SU-DHL-6 (cell line): ENCODE measurements around the gene CNKSR3.
"Not testable (repeated sequence)": the region's sequence is repeated elsewhere in the genome, so short reads cannot be mapped to it uniquely, and the experiment has no call there.

Experiments used
- H2AFZ ChIP-seq: fragments of 200-600 bp; sonication (generic); 2 replicates; pipeline ENCODE4 v1.6.1; 2014; ENCODE audit warnings: low read depth, mild to moderate bottlenecking, moderate library complexity, mixed read lengths, antibody characterized with exemption, low read length; ENCODE audit not compliant: severe bottlenecking
- H3F3A ChIP-seq: fragments of 200-600 bp; shearing (Covaris generic); 2 replicates; pipeline ENCODE4 v1.6.0; 2016; ENCODE audit warnings: antibody characterized with exemption, mild to moderate bottlenecking; ENCODE audit not compliant: insufficient read depth
- H3K27ac ChIP-seq: fragments of 200-600 bp; sonication (generic); 2 replicates; pipeline ENCODE4 v1.5.1; 2016; ENCODE audit warnings: low read depth, mild to moderate bottlenecking, low read length, moderate library complexity, mixed read lengths
- H3K27me3 ChIP-seq: fragments of 200-600 bp; sonication (generic), shearing (Covaris generic); 2 replicates; pipeline ENCODE4 v1.6.0; 2014; ENCODE audit warnings: mild to moderate bottlenecking, low read length
- H3K36me3 ChIP-seq: fragments of 200-600 bp; sonication (generic); 2 replicates; pipeline ENCODE4 v1.6.1; 2014; ENCODE audit warnings: mild to moderate bottlenecking, low read length, mixed read lengths
- H3K4me2 ChIP-seq: fragments of 300-600, 200-600 bp; shearing (Covaris generic), sonication (generic); 2 replicates; pipeline ENCODE4 v1.6.0; 2014; ENCODE audit warnings: low read length, low read depth, mild to moderate bottlenecking; ENCODE audit not compliant: poor library complexity, severe bottlenecking
- H3K4me3 ChIP-seq: fragments of 200-600 bp; sonication (generic); 2 replicates; pipeline ENCODE4 v1.5.1; 2014; ENCODE audit warnings: antibody characterized with exemption, low read length, mild to moderate bottlenecking, mixed read lengths; ENCODE audit not compliant: insufficient read depth, poor library complexity, severe bottlenecking
- H3K79me2 ChIP-seq: fragments of 200-600 bp; sonication (generic); 2 replicates; pipeline ENCODE4 v1.6.1; 2014; ENCODE audit warnings: mild to moderate bottlenecking, low read length, moderate library complexity; ENCODE audit not compliant: insufficient read depth
- H3K9ac ChIP-seq: fragments of 200-600 bp; sonication (generic); 2 replicates; pipeline ENCODE4 v1.7.0; 2014; ENCODE audit warnings: mild to moderate bottlenecking, low read length
- H3K9me2 ChIP-seq: fragments of 200-600 bp; sonication (generic); replicated peaks from 2 replicates; pipeline ENCODE4 v1.6.1; 2014; ENCODE audit warnings: low read length; ENCODE audit not compliant: insufficient read depth
- H3K9me3 ChIP-seq: fragments of 200-600 bp; sonication (generic); 2 replicates; pipeline ENCODE4 v1.6.1; 2014; ENCODE audit warnings: low read length, mixed read lengths; ENCODE audit not compliant: insufficient read depth
- H4K20me1 ChIP-seq: fragments of 200-600 bp; sonication (generic); 2 replicates; pipeline ENCODE4 v1.6.1; 2014; ENCODE audit warnings: low read depth, mild to moderate bottlenecking, antibody characterized with exemption, low read length, moderate library complexity, mixed read lengths
- EZH2phosphoT487 ChIP-seq: fragments of 200-600 bp; sonication (generic), shearing (Covaris generic); conservative IDR thresholded peaks from 2 replicates; pipeline ENCODE4 v1.6.1; 2018; ENCODE audit warnings: mild to moderate bottlenecking, antibody characterized with exemption, low read length, moderate library complexity, mixed read lengths
- TF ChIP-seq, protein P1 (sequence below): fragments of 200-600 bp; sonication (generic); IDR thresholded peaks from one replicate; pipeline ENCODE4 v1.5.1; 2017; ENCODE audit warnings: antibody characterized with exemption, mild to moderate bottlenecking, low read length, moderate library complexity; ENCODE audit not compliant: insufficient read depth, poor library complexity, severe bottlenecking

The CNKSR3 gene

DNA sequence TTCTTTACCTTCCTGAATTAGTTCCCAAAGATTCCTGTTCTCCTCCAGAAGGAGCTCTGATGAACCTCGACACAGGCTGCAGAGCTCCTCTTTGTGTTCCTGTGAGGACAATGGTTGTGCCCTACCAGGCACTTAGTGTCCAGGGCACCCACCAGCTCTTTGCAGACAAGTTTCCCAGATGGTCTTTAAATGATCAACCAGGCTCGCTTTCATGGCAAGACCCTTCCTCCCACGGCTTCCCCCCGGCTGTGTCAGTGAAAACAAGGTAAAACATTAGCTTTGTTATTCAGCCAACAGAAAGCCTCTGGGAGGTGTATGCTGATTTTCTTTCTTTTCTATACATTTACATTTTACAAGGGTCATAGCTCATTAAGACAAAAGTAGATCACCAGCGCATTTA, 32.3 kb upstream of the CNKSR3 start:
- H3K4me3 ChIP-seq, result no peak overlapping the region
- H3F3A ChIP-seq, result no peaks in the 10 kb centered on the region
- no peaks in the 10 kb centered on the region for H4K20me1 ChIP-seq
- H3K9me3 ChIP-seq, result no peaks in the 10 kb centered on the region
- H2AFZ ChIP-seq, result no peak overlapping the region
- H3K4me2 ChIP-seq, result no peak overlapping the region
- H3K9ac ChIP-seq, result no peak overlapping the region
- H3K9me2 ChIP-seq, result no peaks in the 10 kb centered on the region
- no peaks in the 10 kb centered on the region for H3K27me3 ChIP-seq
- no peaks in the 10 kb centered on the region for H3K36me3 ChIP-seq
- TF ChIP-seq EZH2phosphoT487, result no peak
- TF ChIP-seq, protein P1, sequence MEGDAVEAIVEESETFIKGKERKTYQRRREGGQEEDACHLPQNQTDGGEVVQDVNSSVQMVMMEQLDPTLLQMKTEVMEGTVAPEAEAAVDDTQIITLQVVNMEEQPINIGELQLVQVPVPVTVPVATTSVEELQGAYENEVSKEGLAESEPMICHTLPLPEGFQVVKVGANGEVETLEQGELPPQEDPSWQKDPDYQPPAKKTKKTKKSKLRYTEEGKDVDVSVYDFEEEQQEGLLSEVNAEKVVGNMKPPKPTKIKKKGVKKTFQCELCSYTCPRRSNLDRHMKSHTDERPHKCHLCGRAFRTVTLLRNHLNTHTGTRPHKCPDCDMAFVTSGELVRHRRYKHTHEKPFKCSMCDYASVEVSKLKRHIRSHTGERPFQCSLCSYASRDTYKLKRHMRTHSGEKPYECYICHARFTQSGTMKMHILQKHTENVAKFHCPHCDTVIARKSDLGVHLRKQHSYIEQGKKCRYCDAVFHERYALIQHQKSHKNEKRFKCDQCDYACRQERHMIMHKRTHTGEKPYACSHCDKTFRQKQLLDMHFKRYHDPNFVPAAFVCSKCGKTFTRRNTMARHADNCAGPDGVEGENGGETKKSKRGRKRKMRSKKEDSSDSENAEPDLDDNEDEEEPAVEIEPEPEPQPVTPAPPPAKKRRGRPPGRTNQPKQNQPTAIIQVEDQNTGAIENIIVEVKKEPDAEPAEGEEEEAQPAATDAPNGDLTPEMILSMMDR, result no peak
- no peaks in the 10 kb centered on the region for H3K79me2 ChIP-seq
- H3K27ac ChIP-seq, result no peak overlapping the region

DNA sequence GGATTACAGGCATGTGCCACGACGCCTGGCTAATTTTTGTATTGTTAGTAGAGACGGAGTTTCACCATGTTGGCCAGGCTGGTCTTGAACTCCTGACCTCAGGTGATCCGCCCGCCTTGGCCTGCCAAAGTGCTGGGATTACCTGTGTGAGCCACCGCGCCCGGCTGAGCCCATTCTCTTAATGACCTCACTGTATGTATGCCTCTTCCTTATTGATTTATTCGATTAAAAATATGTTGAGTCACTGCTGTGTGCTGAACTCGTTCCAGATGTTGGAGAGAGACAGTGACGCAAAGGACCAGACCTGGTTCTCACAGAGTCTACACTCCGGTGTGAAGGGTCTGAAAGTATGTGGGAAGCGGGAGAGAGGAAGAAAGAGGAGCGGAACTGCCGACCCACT, 31.4 kb upstream of the CNKSR3 start:
- H3F3A ChIP-seq, H3K9me2 ChIP-seq, H3K9ac ChIP-seq, H3K36me3 ChIP-seq, H3K27ac ChIP-seq, H3K9me3 ChIP-seq, H3K4me2 ChIP-seq, H4K20me1 ChIP-seq, H3K4me3 ChIP-seq, H2AFZ ChIP-seq, H3K27me3 ChIP-seq, H3K79me2 ChIP-seq: not testable (repeated sequence)

DNA sequence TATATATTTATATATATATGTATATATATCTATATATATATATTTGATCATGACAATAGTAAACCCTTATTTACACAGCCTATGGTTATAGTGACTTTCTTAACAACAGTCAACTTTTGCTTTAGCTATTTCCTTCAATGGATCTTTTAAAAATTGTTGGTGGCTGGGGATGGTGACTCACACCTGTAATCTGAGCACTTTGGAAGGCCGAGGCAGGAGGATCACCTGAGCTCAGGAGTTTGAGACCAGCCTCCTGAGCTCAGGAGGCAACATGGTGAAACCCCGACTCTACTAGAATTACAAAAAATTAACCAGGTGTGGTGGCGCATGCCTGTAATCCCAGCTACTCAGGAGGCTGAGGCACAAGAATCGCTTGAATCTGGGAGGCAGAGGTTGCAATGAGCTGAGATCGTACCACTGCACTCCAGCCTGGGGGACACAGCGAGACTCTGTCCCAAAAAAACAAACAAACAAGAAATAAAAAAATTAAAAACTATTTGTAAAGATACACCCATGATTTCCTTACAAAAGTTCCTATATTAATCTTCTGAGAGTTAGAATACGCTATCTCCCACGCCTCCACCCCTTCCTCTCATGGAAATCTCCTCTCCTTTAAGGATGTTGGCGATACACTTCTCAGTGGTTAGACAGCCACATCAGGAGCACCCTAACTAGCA, 29.2 kb upstream of the CNKSR3 start:
- Histone ChIP-seq H3K79me2 (no peaks in the 10 kb centered on the region), H3K36me3 (no peaks in the 10 kb centered on the region), H3K9me2 (no peaks in the 10 kb centered on the region), H3K27me3 (no peaks in the 10 kb centered on the region), H4K20me1 (no peaks in the 10 kb centered on the region), H3K4me3 (no peak overlapping the region), H3K4me2 (no peak overlapping the region), H3F3A (no peaks in the 10 kb centered on the region), H3K9ac (no peak overlapping the region), H3K9me3 (no peaks in the 10 kb centered on the region), H3K27ac (no peak overlapping the region), H2AFZ (no peak overlapping the region)
- TF ChIP-seq, protein P1, result no peak
- no peak for TF ChIP-seq EZH2phosphoT487

DNA sequence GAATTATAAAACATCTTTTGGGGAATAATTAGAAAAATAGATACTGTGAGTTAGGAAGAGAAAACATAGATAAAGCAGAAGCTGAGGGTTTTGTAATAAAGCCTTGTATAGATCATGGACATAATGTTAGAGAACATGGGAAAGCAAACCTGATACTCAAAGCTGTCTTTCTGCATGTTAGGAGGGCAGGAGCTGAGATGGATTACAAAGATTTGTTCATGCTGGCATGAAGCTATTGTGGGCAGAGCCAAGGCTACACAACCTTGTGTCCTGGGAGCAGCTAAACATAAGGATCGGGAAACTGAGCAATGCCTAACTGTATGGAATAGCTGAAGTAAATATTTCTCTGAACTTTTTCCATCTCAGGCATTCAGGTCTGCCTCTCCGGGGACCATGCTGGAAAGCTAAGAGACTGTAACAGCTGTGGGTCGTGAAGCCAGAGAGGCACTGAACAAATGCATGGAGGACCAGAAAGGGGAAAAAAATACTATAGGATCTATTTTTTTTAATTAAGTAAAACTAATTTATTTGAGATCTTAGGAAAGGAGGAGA, 28.2 kb upstream of the CNKSR3 start:
- no peaks in the 10 kb centered on the region for H3K79me2 ChIP-seq
- no peaks in the 10 kb centered on the region for H3K27me3 ChIP-seq
- H3K27ac ChIP-seq, result no peak overlapping the region
- no peak overlapping the region for H3K4me2 ChIP-seq
- H3K36me3 ChIP-seq, result no peaks in the 10 kb centered on the region
- no peak overlapping the region for H3K4me3 ChIP-seq
- no peaks in the 10 kb centered on the region for H3K9me2 ChIP-seq
- H4K20me1 ChIP-seq, result no peaks in the 10 kb centered on the region
- TF ChIP-seq, protein P1, result no peak
- no peak for TF ChIP-seq EZH2phosphoT487
- H3F3A ChIP-seq, result no peaks in the 10 kb centered on the region
- no peak overlapping the region for H3K9ac ChIP-seq
- no peak overlapping the region for H2AFZ ChIP-seq
- H3K9me3 ChIP-seq, result no peaks in the 10 kb centered on the region
